K562 (cell line): ENCODE results near the gene EZH1. TPM values are rescaled to one million over a fixed set of nuclear protein-coding genes. Genes with fewer than 3 reads are reported as not detected.

Experiments
- ATAC-seq: fragments of 200-7000 bp; cut with Tn5 transposase; 3 replicates; pipeline ENCODE4 v1.9.1; 2020; ENCODE audit warnings: moderate library complexity
- BruUV-seq: library from RNA; stranded (reverse); fragments of 400-500 nt; replicated peaks from 2 replicates; lab custom pipeline; 2021; lab: Mats Ljungman, UMichigan
- CTCF ChIA-PET: fragments of 300-600 bp; formaldehyde crosslinking; extraction: SDS; loops from one replicate; lab custom pipeline; 2021; ENCODE audit warnings: low intra/inter-chr PET ratio; lab: Yijun Ruan, JAX
- POLR2A ChIA-PET: fragments of 300-600, 350-650 bp; sonication (Branson Sonifier 250); formaldehyde crosslinking; extraction: SDS; loops from one replicate; lab custom pipeline; 2021; ENCODE audit warnings: antibody characterized with exemption, inconsistent platforms; lab: Yijun Ruan, JAX
- DNase-seq, 4 experiments: peaks; one replicate each; pipeline versions ENCODE4 v3.0.0 to v3.0.0-alpha.2; 2011 to 2018; ENCODE audit warnings: low spot score in 3 of 4, mixed read lengths in 3 of 4; ENCODE audit errors: extremely low read depth in 1 of 4
- FAIRE-seq: peaks from 2 replicates; lab custom pipeline; 2011; peaks lifted over from hg19 to GRCh38; lab: Jason Lieb, UNC
- H2AFZ ChIP-seq: 2 replicates; pipeline ENCODE4 v1.6.0; 2011; ENCODE audit warnings: low read depth, low read length, control low read depth, inconsistent platforms
- H3K27ac ChIP-seq: fragments of 200-600 bp; 3 replicates; pipeline ENCODE4 v1.8.0; 2011; ENCODE audit warnings: low read depth, mild to moderate bottlenecking, control low read depth, inconsistent platforms, low read length, moderate library complexity, mixed read lengths; ENCODE audit errors: extremely low read depth
- H3K27me3 ChIP-seq, 2 experiments: fragments of 300-600 bp in 1 of 2; 2 replicates in 1 of 2; 3 replicates in 1 of 2; pipeline versions ENCODE4 v1.6.0 to v1.8.0; 2011; ENCODE audit warnings: inconsistent platforms in 2 of 2, low read length in 2 of 2, mild to moderate bottlenecking in 1 of 2, mixed read lengths in 1 of 2, moderate library complexity in 1 of 2; ENCODE audit not compliant: control insufficient read depth in 2 of 2, insufficient read depth in 2 of 2
- H3K36me3 ChIP-seq: fragments of 300-600 bp; 3 replicates; pipeline ENCODE4 v1.8.0; 2011; ENCODE audit warnings: mild to moderate bottlenecking, low read length, inconsistent platforms; ENCODE audit not compliant: control insufficient read depth, insufficient read depth
- H3K4me1 ChIP-seq, 2 experiments: fragments of 200-600 bp in 1 of 2; replicated peaks in 1 of 2; 2 replicates in 1 of 2; 3 replicates in 1 of 2; pipeline versions ENCODE4 v1.5.1 to v1.8.0; 2011; ENCODE audit warnings: inconsistent platforms in 2 of 2, low read length in 2 of 2, mild to moderate bottlenecking in 1 of 2, mixed read lengths in 1 of 2, moderate library complexity in 1 of 2; ENCODE audit not compliant: control insufficient read depth in 2 of 2, insufficient read depth in 2 of 2
- H3K4me2 ChIP-seq: 2 replicates; pipeline ENCODE4 v1.6.1; 2011; ENCODE audit warnings: low read length, control low read depth, inconsistent platforms, mixed read lengths; ENCODE audit not compliant: insufficient read depth
- H3K4me3 ChIP-seq: fragments of 200-600 bp; sonication (generic), shearing (Covaris generic); 2 replicates; pipeline ENCODE4 v1.5.1; 2016; ENCODE audit warnings: control low read depth, inconsistent platforms
- H3K79me2 ChIP-seq: fragments of 200-600 bp; 3 replicates; pipeline ENCODE4 v1.8.0; 2011; ENCODE audit warnings: low read length, inconsistent platforms; ENCODE audit not compliant: control insufficient read depth, insufficient read depth
- H3K9ac ChIP-seq, 2 experiments: 2 replicates each; pipeline versions ENCODE4 v1.6.0 to v1.6.1; 2011; ENCODE audit warnings: low read depth in 2 of 2, low read length in 2 of 2, control low read depth in 1 of 2, inconsistent platforms in 1 of 2, mild to moderate bottlenecking in 1 of 2, mixed read lengths in 1 of 2; ENCODE audit not compliant: insufficient read depth in 1 of 2
- H3K9me1 ChIP-seq: one replicate; pipeline ENCODE4 v1.6.0; 2011; ENCODE audit warnings: inconsistent platforms, mild to moderate bottlenecking, low read length, moderate library complexity; ENCODE audit not compliant: control insufficient read depth, insufficient read depth
- H3K9me3 ChIP-seq: replicated peaks from 2 replicates; pipeline ENCODE4 v1.5.1; 2011; ENCODE audit warnings: low read depth, low read length, inconsistent platforms; ENCODE audit not compliant: control insufficient read depth, insufficient read depth
- H4K20me1 ChIP-seq: replicated peaks from 2 replicates; pipeline ENCODE4 v1.6.1; 2011; ENCODE audit warnings: low read length, inconsistent platforms, mixed read lengths; ENCODE audit not compliant: control insufficient read depth, insufficient read depth
- CSDE1 ChIP-seq, 2 experiments: fragments of 450-650 bp; IDR thresholded peaks; 2 replicates each; pipeline ENCODE4 v1.6.1; 2016; ENCODE audit warnings: mild to moderate bottlenecking in 1 of 2
- ELF2 ChIP-seq: fragments of 250-450 bp; sonication (Bioruptor Pico); IDR thresholded peaks from 2 replicates; pipeline ENCODE4 v1.5.0; 2021; ENCODE audit warnings: mild to moderate bottlenecking
- FOSL1 ChIP-seq: fragments of 200-800 bp; sonication (Bioruptor generic); conservative IDR thresholded peaks from 2 replicates; pipeline ENCODE4 v1.6.1; 2016; ENCODE audit warnings: missing genetic modification characterization, missing compliant biosample characterization
- FOXA1 ChIP-seq: fragments of 450-650 bp; IDR thresholded peaks from 2 replicates; pipeline ENCODE4 v1.6.1; 2016; ENCODE audit warnings: mild to moderate bottlenecking, borderline replicate concordance
- GATAD2A ChIP-seq: fragments of 450-650 bp; IDR thresholded peaks from 2 replicates; pipeline ENCODE4 v1.6.1; 2017
- NFATC3 ChIP-seq: fragments of 450-650 bp; IDR thresholded peaks from 2 replicates; pipeline ENCODE4 v1.6.1; 2017; ENCODE audit warnings: mild to moderate bottlenecking
- PML ChIP-seq: IDR thresholded peaks from 2 replicates; pipeline ENCODE4 v1.6.1; 2012; ENCODE audit warnings: low read length, inconsistent platforms
- RFX5 ChIP-seq: IDR thresholded peaks from 2 replicates; pipeline ENCODE4 v1.6.1; 2011; ENCODE audit warnings: low read depth, mild to moderate bottlenecking, improper control_type of control experiment, low read length
- SAFB ChIP-seq: fragments of 200-400 bp; formaldehyde crosslinking; IDR thresholded peaks from 2 replicates; pipeline ENCODE4 v1.6.1; 2017; ENCODE audit warnings: low read depth, low read length, borderline replicate concordance
- SMARCE1 ChIP-seq: fragments of 450-650 bp; IDR thresholded peaks from 2 replicates; pipeline ENCODE4 v1.7.1; 2016; ENCODE audit warnings: mild to moderate bottlenecking
- ZKSCAN1 ChIP-seq: fragments of 150-350 bp; IDR thresholded peaks from 2 replicates; pipeline ENCODE4 v1.6.1; 2016; ENCODE audit warnings: low read depth, low read length
- ZNF121 ChIP-seq: sonication (generic); formaldehyde crosslinking; conservative IDR thresholded peaks from 2 replicates; pipeline ENCODE4 v1.8.0; 2022; ENCODE audit warnings: missing genetic modification reagents
- ZNF23 ChIP-seq: fragments of 250-450 bp; sonication (Bioruptor Pico); IDR thresholded peaks from 2 replicates; pipeline ENCODE4 v1.4.0; 2020; ENCODE audit warnings: mild to moderate bottlenecking
- WGBS: fragments of 100-300 bp; shearing (Covaris generic); methylation state at CpG from one replicate; pipeline ENCODE4 v1.1.6; 2016; ENCODE audit warnings: low coverage, mixed read lengths; ENCODE audit not compliant: insufficient coverage; ENCODE audit errors: missing lambda C conversion rate; 5-methylcytosine and 5-hydroxymethylcytosine counted together
- in situ Hi-C: fragments of 300-500 bp; cut with MboI; formaldehyde crosslinking; loops from 4 replicates; pipeline ENCODE4 v1.15.0; 2018; ENCODE audit warnings: inconsistent platforms, mixed read lengths
- intact Hi-C: fragments of 100-400 bp; cut with micrococcal nuclease; formaldehyde crosslinking; loops from 2 replicates; pipeline ENCODE4 v1.14.2; 2022
- polyA plus RNA-seq, 8 experiments: library from polyadenylated mRNA; depleted of rRNA in 4 of 8; stranded (reverse) in 5 of 8; unstranded in 3 of 8; fragments of >200 nt; fragmentation: Nextera tagmentation in 2 of 8; fragmentation: Illumina TruSeq in 1 of 8; extraction: Ambion mirVana in 2 of 8; extraction: Trizol in 1 of 8; gene quantifications; 2 replicates each; pipeline versions ENCODE4 v1.2.1 to v1.2.3, GENCODE V29; 2011 to 2014; ENCODE audit warnings: inconsistent platforms in 1 of 8, missing spikeins in 1 of 8
- total RNA-seq, 7 experiments: library from RNA; depleted of rRNA in 6 of 7; stranded (reverse); fragments of >200 nt in 6 of 7; fragmentation: Illumina TruSeq in 2 of 7; extraction: Trizol in 2 of 7; gene quantifications; 2 replicates each; pipeline versions ENCODE4 v1.2.1 to v1.2.3, GENCODE V29; 2011 to 2021; ENCODE audit warnings: low replicate concordance in 1 of 7
- TF ChIP-seq, protein P1 (sequence below): fragments of 450-650 bp; IDR thresholded peaks from 2 replicates; pipeline ENCODE4 v1.6.1; 2016; ENCODE audit warnings: low read depth, mild to moderate bottlenecking, moderate library complexity

Gene EZH1
- total and polyA plus RNA-seq, 9 of the 15 experiments (the other 6 are each of a cell fraction or from before 2014, with no cell fraction given), result 8.6 to 40.8 (median 22.9) TPM

DNA sequence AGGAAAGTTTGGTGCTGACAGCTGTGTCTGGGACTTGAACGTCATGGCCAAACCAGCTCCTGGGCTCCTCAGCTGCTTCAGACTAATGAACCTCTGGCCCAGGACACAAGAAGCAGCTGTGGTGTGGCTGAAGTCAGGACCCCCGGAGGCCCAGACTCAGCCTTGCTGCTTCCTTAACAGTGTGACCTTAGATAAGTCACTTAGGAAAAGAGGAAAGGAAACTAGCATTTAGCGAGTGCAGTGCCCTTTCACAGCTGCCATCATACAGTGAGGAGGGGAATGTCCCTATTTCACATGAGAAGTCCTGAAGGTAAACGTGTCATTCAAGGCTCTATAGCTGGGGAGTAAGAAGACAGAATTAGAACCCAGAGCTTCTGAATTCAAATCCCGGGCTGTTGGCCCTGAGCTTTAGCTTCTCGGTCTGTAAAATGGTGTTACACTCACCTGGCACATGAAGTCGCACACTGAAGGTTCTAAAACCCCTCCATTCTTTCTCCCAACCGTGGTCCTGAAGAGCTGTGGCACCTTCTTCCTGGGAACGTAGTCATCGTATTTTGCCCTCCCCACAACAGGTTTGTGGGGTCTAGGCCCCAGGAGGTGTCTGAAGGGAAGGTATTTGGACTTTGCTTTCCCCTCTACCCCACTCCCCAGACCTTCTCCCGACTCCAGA is 15.3 kb upstream of the EZH1 start:
- no peak overlapping the region for H3K4me3 ChIP-seq
- H3K36me3 ChIP-seq, result no peaks in the 10 kb centered on the region
- no peak for TF ChIP-seq ZNF121
- TF ChIP-seq FOSL1 (tag), result no peak
- no peak for TF ChIP-seq FOXA1
- TF ChIP-seq PML, result no peak
- TF ChIP-seq ELF2 (CRISPR knock-in tag), result no peak
- no peak for TF ChIP-seq CSDE1 (IDR thresholded peaks at IDR 0.05)
- no peak for TF ChIP-seq ZKSCAN1
- no peak for TF ChIP-seq GATAD2A
- TF ChIP-seq SMARCE1, result no peak
- no peak for TF ChIP-seq SAFB
- no peak for TF ChIP-seq NFATC3
- TF ChIP-seq, protein P1, sequence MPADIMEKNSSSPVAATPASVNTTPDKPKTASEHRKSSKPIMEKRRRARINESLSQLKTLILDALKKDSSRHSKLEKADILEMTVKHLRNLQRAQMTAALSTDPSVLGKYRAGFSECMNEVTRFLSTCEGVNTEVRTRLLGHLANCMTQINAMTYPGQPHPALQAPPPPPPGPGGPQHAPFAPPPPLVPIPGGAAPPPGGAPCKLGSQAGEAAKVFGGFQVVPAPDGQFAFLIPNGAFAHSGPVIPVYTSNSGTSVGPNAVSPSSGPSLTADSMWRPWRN, result no peak
- TF ChIP-seq ZNF23 (CRISPR knock-in tag), result no peak
- TF ChIP-seq RFX5, result no peak
- TF ChIP-seq, all 486 proteins: peak for 0
- no peak overlapping the region for H3K27ac ChIP-seq
- no peak overlapping the region for H2AFZ ChIP-seq
- no peaks in the 10 kb centered on the region for H3K27me3 ChIP-seq
- H3K4me1 ChIP-seq, result peaks cover 6 to 18% of the 10 kb centered on the region in 2 experiments; a peak in 3 of 5 replicates
- no peaks in the 10 kb centered on the region for H3K79me2 ChIP-seq
- in situ Hi-C loops (no loop called here), intact Hi-C loops (loop anchor here (5.0 kb wide), 1 partner anchor 183 kb away; the partner anchor contains the start of gene PSMC3IP)
- no peaks in the 10 kb centered on the region for H4K20me1 ChIP-seq
- FAIRE-seq (peak; percentile 26), ATAC-seq (no peak), DNase-seq (peak in 1 of 4 experiments; percentile 5)
- H3K9me3 ChIP-seq, result no peaks in the 10 kb centered on the region
- H3K9me1 ChIP-seq, result no peaks in the 10 kb centered on the region
- BruUV-seq, result no TSS peak
- CTCF ChIA-PET, result no interaction called here
- H3K9ac ChIP-seq, result no peak overlapping the region; a peak in 1 of 4 replicates
- 40% methylated on average over 10 of the region's 11 CpGs for WGBS
- POLR2A ChIA-PET, result interaction anchor here (0.7 to 1.4 kb wide), 5 partner anchors 9 to 13 kb away, joined by 3 to 6 read pairs (median 5); partner anchors contain the start of gene VPS25
- no peak overlapping the region for H3K4me2 ChIP-seq
